Thoracic aorta (tissue), 2 donors: ENCODE results near the gene MYOG. TPM values are rescaled to one million over a fixed set of nuclear protein-coding genes. Genes with fewer than 3 reads are reported as not detected.

ENCODE experiments used
- ATAC-seq: fragments of 150-250 bp; one replicate; pipeline ENCODE4 v1.8.0; 2017; ENCODE audit warnings: low read depth; ENCODE audit not compliant: insufficient number of reproducible peaks, low FRiP score
- DNase-seq: peaks from one replicate; pipeline ENCODE4 v3.0.0-alpha.2; 2020; ENCODE audit warnings: low spot score
- H3K27ac ChIP-seq, 2 donors: fragments of 200-600 bp; sonication (generic); 1 replicate in 1 of 2; 2 replicates in 1 of 2; pipeline ENCODE4 v1.5.1; 2016; ENCODE audit warnings: mild to moderate bottlenecking in 2 of 2, moderate library complexity in 2 of 2
- H3K27me3 ChIP-seq: fragments of 200-600 bp; sonication (generic); replicated peaks from 2 replicates; pipeline ENCODE4 v1.6.0; 2016; ENCODE audit warnings: mild to moderate bottlenecking; ENCODE audit not compliant: insufficient read depth
- H3K36me3 ChIP-seq: fragments of 200-600 bp; sonication (generic); one replicate; pipeline ENCODE4 v1.5.1; 2016
- H3K4me1 ChIP-seq, 2 donors: fragments of 200-600 bp; sonication (generic); 1 replicate in 1 of 2; 2 replicates in 1 of 2; pipeline versions ENCODE4 v1.5.1 to v1.6.0; 2016; ENCODE audit warnings: low read depth in 2 of 2, mild to moderate bottlenecking in 1 of 2; ENCODE audit not compliant: control insufficient read depth in 1 of 2
- H3K4me3 ChIP-seq: fragments of 200-600 bp; sonication (generic); 2 replicates; pipeline ENCODE4 v1.5.1; 2016; ENCODE audit warnings: mild to moderate bottlenecking
- H3K9me3 ChIP-seq: fragments of 200-600 bp; sonication (generic); 2 replicates; pipeline ENCODE4 v1.5.1; 2016
- total RNA-seq, 2 donors: library from RNA; depleted of rRNA; stranded (reverse); fragments of >200 nt; gene quantifications; one replicate each; pipeline versions ENCODE4 v1.1.0 to v1.2.3, GENCODE V29; 2016
- TF ChIP-seq, protein P1 (sequence below): fragments of 200-600 bp; sonication (generic); IDR thresholded peaks from one replicate; pipeline ENCODE4 v1.5.1; 2019; ENCODE audit warnings: antibody characterized with exemption

Gene MYOG
- total RNA-seq, 2 donors from 2014 or later = not detected

DNA sequence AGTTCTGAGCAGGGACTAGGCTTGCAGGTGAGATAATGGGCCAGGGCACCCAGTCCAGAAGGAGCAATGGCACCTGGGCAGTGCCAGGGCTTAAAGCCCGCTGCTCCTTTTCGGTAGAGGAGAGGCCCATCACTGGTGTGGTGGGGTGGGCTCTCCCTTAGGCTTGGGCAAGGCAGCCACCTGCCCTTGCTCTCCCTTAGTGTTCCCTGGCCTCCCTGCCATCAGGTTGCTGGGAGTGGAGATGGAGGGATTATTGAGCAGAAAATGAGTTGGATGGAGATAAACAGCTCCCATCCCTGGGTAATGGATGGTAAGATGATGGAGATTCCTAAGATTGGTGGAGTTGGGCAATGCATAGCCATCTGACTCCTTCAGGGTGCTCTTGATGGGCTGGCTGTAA is 7.9 kb downstream of the MYOG start:
- Histone ChIP-seq H3K27me3 (no peaks in the 10 kb centered on the region), H3K9me3 (no peaks in the 10 kb centered on the region)
- ATAC-seq = no peak

DNA sequence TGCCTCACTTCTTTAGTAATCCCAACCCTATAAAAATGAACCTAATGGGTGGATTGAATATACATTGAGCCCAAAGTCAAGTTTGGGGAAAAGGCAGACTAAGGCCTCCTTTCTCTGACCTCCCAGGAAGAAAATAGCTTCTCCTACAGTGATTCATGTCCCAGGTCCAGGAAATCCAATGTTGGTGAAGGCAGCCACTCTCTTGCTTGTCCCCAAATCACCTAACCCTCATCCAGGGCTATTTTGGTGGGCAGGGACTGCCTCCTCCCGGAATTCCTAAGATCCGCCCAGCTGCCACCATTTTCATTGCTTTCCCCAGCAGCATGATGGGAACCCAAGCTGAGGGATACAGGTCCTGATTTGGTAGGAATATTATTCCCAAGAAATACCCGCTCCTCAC is 8.4 kb downstream of the MYOG start:
- Histone ChIP-seq H3K4me3 (no peak overlapping the region), H3K27ac (no peak overlapping the region), H3K36me3 (no peaks in the 10 kb centered on the region), H3K4me1 (no peaks in the 10 kb centered on the region), H3K9me3 (no peaks in the 10 kb centered on the region), H3K27me3 (no peaks in the 10 kb centered on the region)
- ATAC-seq (no peak), DNase-seq (no peak)
- TF ChIP-seq, protein P1, sequence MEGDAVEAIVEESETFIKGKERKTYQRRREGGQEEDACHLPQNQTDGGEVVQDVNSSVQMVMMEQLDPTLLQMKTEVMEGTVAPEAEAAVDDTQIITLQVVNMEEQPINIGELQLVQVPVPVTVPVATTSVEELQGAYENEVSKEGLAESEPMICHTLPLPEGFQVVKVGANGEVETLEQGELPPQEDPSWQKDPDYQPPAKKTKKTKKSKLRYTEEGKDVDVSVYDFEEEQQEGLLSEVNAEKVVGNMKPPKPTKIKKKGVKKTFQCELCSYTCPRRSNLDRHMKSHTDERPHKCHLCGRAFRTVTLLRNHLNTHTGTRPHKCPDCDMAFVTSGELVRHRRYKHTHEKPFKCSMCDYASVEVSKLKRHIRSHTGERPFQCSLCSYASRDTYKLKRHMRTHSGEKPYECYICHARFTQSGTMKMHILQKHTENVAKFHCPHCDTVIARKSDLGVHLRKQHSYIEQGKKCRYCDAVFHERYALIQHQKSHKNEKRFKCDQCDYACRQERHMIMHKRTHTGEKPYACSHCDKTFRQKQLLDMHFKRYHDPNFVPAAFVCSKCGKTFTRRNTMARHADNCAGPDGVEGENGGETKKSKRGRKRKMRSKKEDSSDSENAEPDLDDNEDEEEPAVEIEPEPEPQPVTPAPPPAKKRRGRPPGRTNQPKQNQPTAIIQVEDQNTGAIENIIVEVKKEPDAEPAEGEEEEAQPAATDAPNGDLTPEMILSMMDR = no peak

More for the DNA sequence above, 7.9 kb downstream of the MYOG start:
- TF ChIP-seq, protein P1 = no peak
- Histone ChIP-seq H3K4me3 (no peak overlapping the region), H3K36me3 (no peaks in the 10 kb centered on the region), H3K4me1 (no peaks in the 10 kb centered on the region), H3K27ac (no peak overlapping the region)
- no peak for DNase-seq

DNA sequence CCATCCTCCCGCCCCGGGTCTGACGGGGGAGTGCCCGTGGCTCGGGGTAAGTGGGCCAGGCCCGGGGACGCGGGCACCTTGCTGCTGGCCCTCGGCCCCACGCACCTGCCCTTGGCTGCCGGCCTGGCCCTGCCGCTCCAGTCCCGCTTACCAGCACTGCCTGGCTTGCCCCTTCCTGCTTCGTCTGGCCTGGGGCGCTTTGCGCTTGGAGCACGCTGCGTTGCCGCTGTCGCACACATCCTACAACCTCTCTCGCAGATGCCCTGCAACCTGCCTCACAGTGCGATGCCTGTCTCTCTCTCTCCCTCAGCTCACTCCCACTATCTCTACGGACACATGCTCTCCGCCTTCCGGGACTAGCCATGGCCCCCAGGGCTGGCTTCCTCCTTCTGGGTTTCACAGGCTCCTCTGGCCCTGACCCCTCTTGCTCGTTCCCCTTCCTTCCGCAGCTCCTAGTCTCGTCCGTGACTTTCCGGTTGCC is 9.7 kb downstream of the MYOG start:
- no peak for DNase-seq
- Histone ChIP-seq H3K27ac (no peak overlapping the region), H3K27me3 (no peaks in the 10 kb centered on the region), H3K36me3 (peaks cover 4% of the 10 kb centered on the region), H3K4me1 (no peaks in the 10 kb centered on the region), H3K9me3 (no peaks in the 10 kb centered on the region), H3K4me3 (peak overlapping the region; percentile 61)
- ATAC-seq = no peak
- TF ChIP-seq, protein P1 = no peak

DNA sequence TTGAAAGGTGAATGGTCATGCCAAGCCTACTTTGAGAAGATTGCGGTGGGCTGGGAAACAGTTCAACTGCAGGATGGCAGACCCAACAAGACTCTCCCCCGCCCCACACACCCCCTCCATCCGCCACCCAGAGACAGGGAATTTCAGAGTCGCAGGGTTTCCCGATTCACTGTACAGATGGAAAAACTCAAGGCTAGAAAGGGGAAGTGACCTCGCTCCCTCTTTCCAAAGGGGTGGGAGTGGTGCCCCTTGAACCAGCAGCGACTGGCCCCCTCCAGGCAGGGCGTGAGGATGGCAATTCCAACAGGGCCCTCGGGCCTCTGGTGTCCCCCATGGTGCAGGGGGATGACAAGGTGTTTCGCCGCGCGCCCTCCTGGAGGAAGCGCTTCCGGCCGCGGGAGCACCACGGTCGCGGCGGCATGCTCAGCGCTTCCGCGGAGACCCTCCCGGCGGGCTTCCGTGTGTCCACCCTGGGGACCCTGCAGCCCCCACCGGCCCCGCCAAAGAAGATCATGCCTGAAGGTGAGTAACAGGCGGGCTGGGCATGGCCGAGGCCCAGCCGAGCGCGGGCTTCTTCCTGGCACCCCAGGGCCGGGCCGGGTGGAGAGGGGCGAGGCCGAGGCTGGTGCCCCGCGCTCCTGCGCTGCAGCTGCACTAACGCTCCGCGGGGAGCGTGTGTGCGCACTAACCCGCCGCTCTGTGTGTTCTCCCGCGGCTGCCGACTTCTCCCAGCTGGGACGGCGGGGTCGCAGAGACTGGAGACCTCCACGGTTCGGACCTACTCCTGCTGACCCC is 10.4 kb downstream of the MYOG start:
- Histone ChIP-seq H3K4me3 (peak overlapping the region; percentile 61), H3K9me3 (no peaks in the 10 kb centered on the region), H3K27ac (no peak overlapping the region), H3K36me3 (peaks cover 4% of the 10 kb centered on the region), H3K4me1 (no peaks in the 10 kb centered on the region), H3K27me3 (no peaks in the 10 kb centered on the region)
- ATAC-seq (no peak), DNase-seq (no peak)
- TF ChIP-seq, protein P1 = no peak

DNA sequence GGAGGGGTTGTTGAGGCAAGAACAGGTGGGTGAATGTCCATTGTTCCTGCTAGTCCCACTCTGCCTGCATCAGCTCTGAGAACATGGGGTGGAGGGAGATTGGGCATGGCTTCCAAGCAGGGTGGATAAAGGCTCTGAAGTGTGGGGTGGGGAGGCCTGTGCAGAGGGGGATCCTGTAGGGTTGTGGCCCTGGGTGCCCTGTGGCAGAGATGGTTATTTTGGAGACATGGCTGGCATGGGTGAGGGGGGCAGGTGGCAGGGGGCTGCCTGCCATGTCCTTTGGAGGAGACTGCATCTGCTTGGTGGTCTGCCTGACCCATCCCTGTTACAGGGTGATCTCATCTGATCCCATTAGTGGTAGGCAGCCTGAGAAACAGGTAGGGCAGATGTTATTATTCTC is 11.2 kb downstream of the MYOG start:
- H3K9me3 ChIP-seq = no peaks in the 10 kb centered on the region
- peaks cover 4% of the 10 kb centered on the region for H3K36me3 ChIP-seq
- no peak overlapping the region for H3K4me3 ChIP-seq
- H3K27ac ChIP-seq = no peak overlapping the region
- no peaks in the 10 kb centered on the region for H3K27me3 ChIP-seq
- peaks cover 0 to 7% of the 10 kb centered on the region in 2 donors for H3K4me1 ChIP-seq
- DNase-seq (no peak), ATAC-seq (no peak)
- TF ChIP-seq, protein P1 = no peak
